ENCODE measurements around the gene AS3MT.

GRCh38 chr10:102919246-102919959 is 50.1 kb downstream of the AS3MT start:
- TF ChIP-seq CTCF (IDR thresholded peaks at IDR 0.05), result no peak
- no peak for TF ChIP-seq POLR2A (IDR thresholded peaks at IDR 0.05)

Data from right lobe of liver (tissue), 4 donors.